Endothelial cell (in vitro differentiated cells): ENCODE results near the gene CRYGS. TPM values are rescaled to one million over a fixed set of nuclear protein-coding genes. Genes with fewer than 3 reads are reported as not detected.
"Not testable (repeated sequence)": the region's sequence is repeated elsewhere in the genome, so short reads cannot be mapped to it uniquely, and the experiment has no call there.

ENCODE experiments used
- DNase-seq: peaks from one replicate; pipeline ENCODE4 v3.0.0; 2021; ENCODE audit warnings: low spot score
- H3K27ac Mint-ChIP-seq: one replicate; pipeline ENCODE4 v1.8.0; 2021; ENCODE audit warnings: mixed read lengths, inconsistent platforms; ENCODE audit not compliant: unreplicated experiment
- H3K27me3 Mint-ChIP-seq: one replicate; pipeline ENCODE4 v1.8.0; 2021; ENCODE audit warnings: mild to moderate bottlenecking, moderate library complexity, mixed read lengths, inconsistent platforms; ENCODE audit not compliant: unreplicated experiment
- H3K36me3 Mint-ChIP-seq: one replicate; pipeline ENCODE4 v1.8.0; 2021; ENCODE audit warnings: mild to moderate bottlenecking, low read depth, mixed read lengths, inconsistent platforms; ENCODE audit not compliant: unreplicated experiment
- H3K4me1 Mint-ChIP-seq: one replicate; pipeline ENCODE4 v1.8.0; 2021; ENCODE audit warnings: mild to moderate bottlenecking, mixed read lengths, inconsistent platforms; ENCODE audit not compliant: unreplicated experiment
- H3K4me3 Mint-ChIP-seq: one replicate; pipeline ENCODE4 v1.8.0; 2021; ENCODE audit warnings: mild to moderate bottlenecking, mixed read lengths, inconsistent platforms; ENCODE audit not compliant: unreplicated experiment
- H3K9me3 Mint-ChIP-seq: one replicate; pipeline ENCODE4 v1.8.0; 2021; ENCODE audit warnings: mixed read lengths, inconsistent platforms; ENCODE audit not compliant: unreplicated experiment
- CTCF ChIP-seq: fragments of 200-600 bp; sonication (generic); IDR thresholded peaks from one replicate; pipeline ENCODE4 v1.5.0; 2021; ENCODE audit warnings: antibody characterized with exemption; ENCODE audit not compliant: unreplicated experiment
- total RNA-seq: library from RNA; stranded (reverse); fragmentation: NEBNext Ultra II Directional; extraction: Animal tissue kit (Norgen Biotek cat#: 25700); gene quantifications from one replicate; pipeline ENCODE4 v1.2.1, GENCODE V29; 2021; ENCODE audit not compliant: unreplicated experiment

CRYGS gene
- total RNA-seq, 1 donor from 2014 or later, result 5.8 TPM

DNA sequence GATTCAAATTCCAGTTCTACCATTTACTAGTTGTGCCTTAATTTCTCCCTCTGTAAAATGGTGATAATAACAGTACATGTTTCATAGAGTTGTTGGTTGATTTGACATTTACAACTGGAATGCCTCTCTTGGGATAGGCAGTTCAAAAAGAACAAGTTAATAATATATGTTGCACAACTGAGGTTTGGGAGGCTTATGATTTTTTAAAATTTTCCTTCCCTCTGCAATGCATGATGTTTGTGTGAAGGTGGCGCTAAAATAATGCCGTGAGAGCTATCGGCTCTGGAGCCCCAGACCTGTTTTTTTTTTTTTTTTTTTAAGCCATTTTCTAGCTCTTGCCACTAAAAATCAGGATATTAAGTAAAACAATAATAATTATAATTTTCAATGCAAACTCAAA, 44.9 kb upstream of the CRYGS start:
- peak; percentile 43 for TF ChIP-seq CTCF
- H3K4me3 Mint-ChIP-seq, result no peak overlapping the region
- no peaks in the 10 kb centered on the region for H3K9me3 Mint-ChIP-seq
- peaks cover 3% of the 10 kb centered on the region for H3K27me3 Mint-ChIP-seq
- peaks cover 20% of the 10 kb centered on the region for H3K4me1 Mint-ChIP-seq
- no peak for DNase-seq
- peak overlapping the region; percentile 77 for H3K27ac Mint-ChIP-seq
- peaks cover 10% of the 10 kb centered on the region for H3K36me3 Mint-ChIP-seq

DNA sequence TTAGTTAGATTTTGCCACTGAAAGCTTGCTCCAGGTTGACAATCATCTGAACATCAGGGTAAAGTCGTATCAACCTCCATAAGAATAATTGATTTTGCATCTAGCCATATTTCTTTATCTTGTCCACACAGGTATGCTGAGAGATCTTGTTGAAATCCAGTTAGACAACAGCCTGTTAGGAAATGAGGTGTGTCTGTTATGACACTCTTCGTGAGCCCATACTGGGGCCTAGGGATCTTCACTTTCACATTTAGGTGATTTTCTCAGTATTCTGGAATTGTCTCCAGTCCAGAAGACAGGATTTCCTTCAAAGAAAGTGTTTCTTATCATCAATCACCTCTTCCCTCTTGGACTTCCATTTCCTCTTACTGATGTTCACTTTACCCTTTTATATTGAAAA, 44.5 kb upstream of the CRYGS start:
- no peaks in the 10 kb centered on the region for H3K9me3 Mint-ChIP-seq

DNA sequence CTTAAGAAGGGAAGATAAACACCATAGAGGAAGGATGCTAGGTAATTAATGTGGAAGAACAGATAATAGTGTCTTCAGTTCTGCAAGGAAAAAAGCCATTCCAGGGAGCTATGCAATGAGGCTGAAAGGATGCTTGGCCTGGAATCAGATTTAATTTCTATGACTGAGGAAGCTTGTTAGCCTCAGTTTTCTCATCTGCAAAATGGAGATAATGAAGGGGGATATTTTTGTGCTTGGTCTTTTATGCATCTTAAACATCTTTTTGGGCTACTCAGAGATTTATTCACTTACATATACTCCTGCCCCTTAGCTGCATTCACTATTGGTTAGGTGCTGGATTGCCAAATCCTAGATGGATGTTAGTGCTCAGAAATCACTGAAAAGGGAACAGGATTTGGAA, 43.0 kb upstream of the CRYGS start:
- Mint-ChIP-seq H3K27me3 (peaks cover 3% of the 10 kb centered on the region), H3K4me1 (peaks cover 30% of the 10 kb centered on the region), H3K27ac (no peak overlapping the region), H3K36me3 (peaks cover 11% of the 10 kb centered on the region), H3K4me3 (no peak overlapping the region), H3K9me3 (no peaks in the 10 kb centered on the region)
- no peak for DNase-seq
- no peak for TF ChIP-seq CTCF

More for the DNA sequence above, 44.5 kb upstream of the CRYGS start:
- H3K36me3 Mint-ChIP-seq, result peaks cover 11% of the 10 kb centered on the region
- no peak overlapping the region for H3K4me3 Mint-ChIP-seq
- peak overlapping the region; percentile 77 for H3K27ac Mint-ChIP-seq
- DNase-seq, result no peak
- peaks cover 3% of the 10 kb centered on the region for H3K27me3 Mint-ChIP-seq
- TF ChIP-seq CTCF, result no peak
- H3K4me1 Mint-ChIP-seq, result peaks cover 24% of the 10 kb centered on the region

- H3K9me3 Mint-ChIP-seq, H3K27ac Mint-ChIP-seq, H3K27me3 Mint-ChIP-seq, DNase-seq, H3K4me3 Mint-ChIP-seq: not testable (repeated sequence)
- H3K4me1 Mint-ChIP-seq, result peaks cover 30% of the 10 kb centered on the region
- H3K36me3 Mint-ChIP-seq, result peaks cover 11% of the 10 kb centered on the region
Measured at GRCh38 chr3:186586245-186586644, 42.1 kb upstream of the CRYGS start.

DNA sequence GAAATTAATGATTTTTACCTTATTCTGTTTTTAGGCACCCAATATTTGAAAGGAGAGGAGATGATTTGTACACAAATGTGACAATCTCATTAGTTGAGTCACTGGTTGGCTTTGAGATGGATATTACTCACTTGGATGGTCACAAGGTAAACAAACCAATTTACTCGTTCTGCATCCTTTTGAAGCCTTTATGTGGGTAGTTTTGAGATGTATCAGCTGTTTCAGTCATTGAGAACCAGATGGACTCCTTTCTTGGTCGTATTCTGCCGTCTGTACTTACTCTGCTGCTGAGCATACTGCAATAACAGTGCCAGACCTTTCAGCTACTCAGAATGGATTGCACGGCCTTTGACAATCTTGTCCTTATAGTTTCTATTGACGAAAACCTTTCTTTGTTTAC, 39.7 kb upstream of the CRYGS start:
- no peak overlapping the region for H3K4me3 Mint-ChIP-seq
- no peak for DNase-seq
- H3K4me1 Mint-ChIP-seq, result peaks cover 26% of the 10 kb centered on the region
- H3K27me3 Mint-ChIP-seq, result peaks cover 3% of the 10 kb centered on the region
- H3K9me3 Mint-ChIP-seq, result no peaks in the 10 kb centered on the region
- H3K27ac Mint-ChIP-seq, result peak overlapping the region; percentile 10
- H3K36me3 Mint-ChIP-seq, result peaks cover 11% of the 10 kb centered on the region
- TF ChIP-seq CTCF, result no peak

DNA sequence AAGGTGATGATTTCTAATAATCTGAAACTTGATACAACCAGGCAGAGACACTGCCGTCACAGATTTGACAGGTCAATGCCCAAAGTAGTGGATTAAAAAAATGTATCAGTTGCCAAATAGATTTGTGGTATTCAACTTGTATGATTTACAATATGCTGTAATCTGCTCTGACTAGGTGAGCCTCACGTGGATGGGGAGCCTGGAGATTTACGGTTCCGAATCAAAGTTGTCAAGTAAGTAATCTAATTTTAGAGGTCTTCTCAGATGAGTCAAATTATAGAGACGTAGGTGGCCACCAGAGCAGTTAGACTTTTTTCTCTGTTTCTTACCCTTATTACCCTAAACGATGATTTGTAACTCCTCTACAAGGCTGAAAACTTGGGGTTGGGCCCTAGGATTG, 38.4 kb upstream of the CRYGS start:
- Mint-ChIP-seq H3K27ac (no peak overlapping the region), H3K27me3 (peaks cover 3% of the 10 kb centered on the region), H3K36me3 (peaks cover 11% of the 10 kb centered on the region), H3K9me3 (no peaks in the 10 kb centered on the region), H3K4me3 (no peak overlapping the region), H3K4me1 (peaks cover 19% of the 10 kb centered on the region)
- no peak for TF ChIP-seq CTCF
- DNase-seq, result no peak
